Skeletal muscle tissue (tissue), 4 donors: ENCODE measurements around the gene WSCD2. TPM values are rescaled to one million over a fixed set of nuclear protein-coding genes. Genes with fewer than 3 reads are reported as not detected.

Source experiments
- H3K27ac ChIP-seq: one replicate; pipeline ENCODE4 v1.7.0; 2013; ENCODE audit warnings: mild to moderate bottlenecking, low read depth, low read length, inconsistent platforms
- H3K27me3 ChIP-seq, 3 donors: one replicate each; pipeline ENCODE4 v1.7.0; 2013; ENCODE audit warnings: low read length in 3 of 3; ENCODE audit not compliant: control insufficient read depth in 3 of 3, insufficient read depth in 3 of 3
- H3K36me3 ChIP-seq, 3 donors: one replicate each; pipeline ENCODE4 v1.7.0; 2013; ENCODE audit warnings: low read length in 3 of 3; ENCODE audit not compliant: control insufficient read depth in 3 of 3, insufficient read depth in 3 of 3
- H3K4me1 ChIP-seq, 3 donors: one replicate each; pipeline ENCODE4 v1.7.0; 2013; ENCODE audit warnings: low read length in 3 of 3, mild to moderate bottlenecking in 3 of 3; ENCODE audit not compliant: control insufficient read depth in 3 of 3, insufficient read depth in 3 of 3
- H3K4me3 ChIP-seq, 3 donors: one replicate each; pipeline ENCODE4 v1.7.0; 2013; ENCODE audit warnings: low read length in 3 of 3
- H3K9ac ChIP-seq, 3 donors: one replicate each; pipeline ENCODE4 v1.7.0; 2013; ENCODE audit warnings: low read length in 3 of 3, mild to moderate bottlenecking in 3 of 3, moderate library complexity in 2 of 3, low read depth in 1 of 3
- H3K9me3 ChIP-seq, 3 donors: one replicate each; pipeline ENCODE4 v1.7.0; 2013; ENCODE audit warnings: low read length in 3 of 3; ENCODE audit not compliant: control insufficient read depth in 3 of 3
- total RNA-seq: library from RNA; depleted of rRNA; stranded (reverse); fragments of >200 nt; gene quantifications from one replicate; pipeline ENCODE4 v1.2.3, GENCODE V29; 2014
- donor health status: Osteomylitis.

Gene WSCD2
- total RNA-seq, 1 donor from 2014 or later = 5.7 TPM

DNA sequence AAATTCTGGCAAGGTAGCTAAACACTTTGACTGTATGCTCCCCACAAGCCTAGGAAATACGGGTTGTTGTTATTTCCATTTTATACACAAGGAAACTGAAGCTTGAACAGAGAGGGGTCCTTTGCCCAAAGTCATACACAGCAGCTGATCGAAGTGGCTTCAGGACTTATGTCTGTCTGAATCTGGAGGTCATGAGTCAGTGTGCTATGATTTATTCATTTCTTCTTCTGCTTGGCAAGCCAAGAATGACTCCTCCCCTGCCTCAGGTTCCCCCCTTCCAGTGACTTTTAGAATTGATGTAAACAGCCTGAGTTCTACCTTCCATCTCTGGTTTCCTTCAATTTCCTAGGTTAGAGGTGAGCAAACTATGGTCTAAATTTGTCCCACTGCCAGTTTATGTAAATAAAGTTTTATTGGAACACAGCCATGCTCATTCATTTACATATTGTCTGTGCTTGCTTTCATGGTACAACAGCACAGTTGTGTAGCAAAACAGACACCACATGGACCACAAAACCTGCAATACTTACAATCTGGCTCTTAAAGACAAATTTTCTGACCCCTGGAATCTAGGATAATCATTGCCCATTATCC, 34.9 kb upstream of the WSCD2 start:
- no peak overlapping the region for H3K4me3 ChIP-seq
- no peak overlapping the region for H3K9ac ChIP-seq
- peaks cover 0 to 12% (median 4%) of the 10 kb centered on the region in 3 donors for H3K27me3 ChIP-seq
- H3K9me3 ChIP-seq = no peaks in the 10 kb centered on the region
- no peaks in the 10 kb centered on the region for H3K4me1 ChIP-seq
- no peak overlapping the region for H3K27ac ChIP-seq
- no peaks in the 10 kb centered on the region for H3K36me3 ChIP-seq

DNA sequence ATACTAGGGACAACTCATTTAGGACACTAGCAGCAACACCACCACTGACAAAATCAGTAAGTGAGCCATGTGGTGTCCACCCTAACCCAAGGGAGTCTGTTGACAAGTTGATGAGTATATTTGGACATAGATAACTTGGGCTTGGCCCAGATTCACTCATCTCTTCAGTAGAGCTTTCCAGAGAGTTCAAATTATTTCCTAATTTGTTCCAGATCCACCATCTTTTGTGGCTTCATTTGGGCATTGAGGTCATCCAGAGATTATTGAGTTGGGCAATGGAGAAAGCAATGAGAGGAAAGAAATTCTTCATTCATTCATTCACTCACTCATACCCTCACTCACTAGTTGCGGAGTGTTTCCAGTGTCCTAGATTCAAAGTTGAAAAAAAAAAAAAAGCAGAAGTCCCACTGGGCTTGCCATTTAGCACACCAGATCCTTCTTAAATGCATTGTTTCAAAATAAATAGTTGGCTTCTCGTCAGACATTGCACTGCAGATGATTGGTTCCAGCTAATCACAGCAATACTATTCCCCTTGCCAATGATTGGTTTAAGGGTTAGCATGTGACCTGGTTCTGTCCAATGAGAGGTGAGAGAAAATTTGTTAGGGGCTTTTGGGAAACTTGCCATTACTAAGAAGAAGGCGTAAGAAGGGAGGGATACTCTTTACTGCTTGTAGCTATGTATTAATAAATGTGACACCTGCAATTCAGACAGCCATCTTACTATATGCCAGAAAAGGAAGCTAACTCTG, 31.8 kb upstream of the WSCD2 start:
- no peak overlapping the region for H3K4me3 ChIP-seq
- no peak overlapping the region for H3K9ac ChIP-seq
- H3K36me3 ChIP-seq = no peaks in the 10 kb centered on the region
- no peak overlapping the region for H3K27ac ChIP-seq
- no peaks in the 10 kb centered on the region for H3K9me3 ChIP-seq
- H3K4me1 ChIP-seq = no peaks in the 10 kb centered on the region
- H3K27me3 ChIP-seq = peaks cover 0 to 9% (median 0%) of the 10 kb centered on the region in 3 donors

DNA sequence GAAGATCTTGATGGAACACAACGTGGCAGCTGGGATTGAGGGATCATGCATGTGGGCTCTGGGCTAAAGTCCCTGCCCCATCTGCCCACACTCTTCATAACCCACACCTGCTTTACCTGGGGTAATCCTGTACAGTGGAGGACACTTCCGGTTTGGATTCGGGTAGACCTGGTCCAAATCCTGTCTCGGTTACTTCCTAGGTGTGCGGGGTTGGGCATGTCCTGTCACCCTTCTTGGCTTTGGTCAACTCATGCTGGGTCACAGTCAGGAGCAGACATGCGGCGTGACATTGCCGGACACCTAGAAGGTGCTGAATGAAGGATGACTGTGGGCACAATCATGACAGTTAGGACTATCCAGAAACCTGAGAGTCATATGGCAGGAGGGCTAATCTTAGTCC, 30.7 kb upstream of the WSCD2 start:
- no peak overlapping the region for H3K9ac ChIP-seq
- H3K36me3 ChIP-seq = no peaks in the 10 kb centered on the region
- no peaks in the 10 kb centered on the region for H3K4me1 ChIP-seq
- H3K27me3 ChIP-seq = peaks cover 0 to 9% (median 0%) of the 10 kb centered on the region in 3 donors
- H3K27ac ChIP-seq = no peak overlapping the region
- H3K9me3 ChIP-seq = no peaks in the 10 kb centered on the region
- no peak overlapping the region for H3K4me3 ChIP-seq

DNA sequence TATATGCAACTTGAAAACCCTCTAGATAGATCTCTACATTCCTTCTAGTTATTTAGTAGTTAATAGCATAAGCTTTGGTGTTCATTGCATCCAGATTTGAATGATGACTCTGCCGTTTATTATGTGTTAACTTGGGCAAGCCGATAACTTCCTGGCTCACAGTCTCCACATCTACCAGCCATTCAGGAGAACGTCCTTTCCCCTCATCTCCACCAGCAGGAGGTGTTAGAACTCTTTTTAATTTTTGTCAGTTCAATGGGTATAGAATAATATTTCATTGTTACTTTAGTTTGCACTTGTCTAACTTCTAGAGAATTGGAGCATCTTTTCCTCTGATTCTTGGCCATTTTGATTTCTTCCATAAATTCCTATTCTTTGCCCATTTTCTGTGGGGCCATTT, 30.0 kb upstream of the WSCD2 start:
- H3K36me3 ChIP-seq = no peaks in the 10 kb centered on the region
- H3K9ac ChIP-seq = no peak overlapping the region
- no peak overlapping the region for H3K4me3 ChIP-seq
- no peaks in the 10 kb centered on the region for H3K4me1 ChIP-seq
- H3K9me3 ChIP-seq = no peaks in the 10 kb centered on the region
- no peak overlapping the region for H3K27ac ChIP-seq
- H3K27me3 ChIP-seq = peaks cover 0 to 6% (median 0%) of the 10 kb centered on the region in 3 donors

DNA sequence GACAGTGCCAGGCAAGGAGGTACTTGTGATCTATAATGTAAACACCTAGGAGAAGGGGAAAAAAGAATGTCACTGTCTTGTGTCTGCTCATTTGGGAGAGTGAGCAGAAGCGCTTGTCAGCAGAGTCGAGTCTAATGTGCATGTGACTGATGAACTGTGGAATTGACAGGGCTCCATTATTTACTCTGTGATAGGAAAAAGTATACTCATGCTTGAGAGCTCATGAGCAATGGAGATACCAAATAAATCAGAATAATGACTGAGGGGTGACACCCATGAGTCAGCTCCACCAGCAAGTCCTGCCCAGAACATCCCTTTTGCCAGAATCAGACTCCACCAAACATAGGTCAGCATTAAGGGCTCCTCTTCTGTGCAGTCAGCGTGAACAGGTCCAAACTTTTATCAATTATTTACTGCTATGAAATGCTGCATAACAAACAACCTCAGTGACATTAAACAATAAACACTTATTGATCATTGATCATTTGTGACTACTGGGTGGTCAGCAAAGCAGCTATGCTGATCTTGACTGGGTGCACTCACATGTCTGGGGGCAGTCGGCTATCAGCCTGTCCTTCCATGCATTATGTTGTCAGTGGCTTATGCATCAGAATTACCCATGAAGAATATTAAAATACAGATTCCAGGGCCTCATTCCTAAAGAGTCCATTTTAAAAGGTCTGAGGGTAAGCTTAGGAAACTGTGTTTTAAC, 29.2 kb upstream of the WSCD2 start:
- Histone ChIP-seq H3K4me3 (no peak overlapping the region), H3K4me1 (no peaks in the 10 kb centered on the region), H3K27me3 (peaks cover 0 to 5% (median 0%) of the 10 kb centered on the region in 3 donors), H3K36me3 (no peaks in the 10 kb centered on the region), H3K27ac (no peak overlapping the region), H3K9ac (no peak overlapping the region), H3K9me3 (peaks cover 0 to 3% (median 0%) of the 10 kb centered on the region in 3 donors)

DNA sequence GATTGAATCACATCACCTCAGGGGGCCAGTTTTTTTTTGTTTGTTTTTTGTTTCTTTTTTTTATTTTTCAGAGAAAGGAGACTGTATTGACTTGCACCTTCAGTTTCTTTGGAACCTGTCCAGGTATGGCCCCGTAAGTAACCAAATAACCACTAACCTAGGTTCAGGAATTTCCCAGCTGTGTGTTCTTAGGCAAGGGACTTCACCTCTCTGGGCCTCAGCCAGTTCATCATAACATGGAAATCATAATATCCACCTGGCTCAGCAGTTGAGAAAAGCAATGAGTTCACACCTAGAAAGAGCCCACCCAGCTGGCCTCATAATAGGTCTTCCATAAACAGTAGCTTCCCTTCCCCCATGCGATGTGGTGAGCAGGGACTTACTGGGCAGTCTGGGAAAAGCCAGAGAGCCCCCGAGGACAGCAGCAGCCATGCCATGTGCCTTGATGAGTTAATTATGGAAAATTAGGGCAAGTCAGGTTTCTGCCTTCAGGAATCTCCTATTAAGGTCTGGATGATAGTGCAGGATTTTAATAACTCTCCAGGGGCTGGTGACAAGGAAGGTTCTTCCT, 27.4 kb upstream of the WSCD2 start:
- Histone ChIP-seq H3K27me3 (peaks cover 0 to 5% (median 0%) of the 10 kb centered on the region in 3 donors), H3K4me1 (no peaks in the 10 kb centered on the region), H3K9me3 (peaks cover 0 to 3% (median 0%) of the 10 kb centered on the region in 3 donors), H3K27ac (no peak overlapping the region), H3K9ac (no peak overlapping the region), H3K36me3 (no peaks in the 10 kb centered on the region), H3K4me3 (no peak overlapping the region)

DNA sequence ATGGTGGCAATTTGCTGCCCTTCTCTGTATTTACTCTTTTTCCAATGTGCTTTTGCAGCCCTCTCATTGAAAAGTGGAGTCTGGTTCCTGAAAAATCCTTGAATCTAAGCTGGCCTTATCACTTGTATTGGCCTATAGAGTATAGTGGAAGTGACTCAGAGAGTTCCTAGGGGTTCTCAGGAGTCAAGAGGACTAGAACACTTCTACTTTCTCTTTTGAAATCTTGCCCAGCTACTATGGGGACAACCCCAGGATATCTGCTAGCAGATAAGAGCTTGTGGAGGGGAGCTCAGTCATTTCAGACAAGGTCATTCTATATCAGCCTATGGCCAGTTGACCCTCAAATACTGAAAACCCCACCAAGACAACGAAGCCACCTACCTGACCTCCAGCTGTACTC, 26.7 kb upstream of the WSCD2 start:
- Histone ChIP-seq H3K9ac (no peak overlapping the region), H3K9me3 (peaks cover 0 to 3% (median 0%) of the 10 kb centered on the region in 3 donors), H3K27me3 (peaks cover 0 to 5% (median 0%) of the 10 kb centered on the region in 3 donors)

DNA sequence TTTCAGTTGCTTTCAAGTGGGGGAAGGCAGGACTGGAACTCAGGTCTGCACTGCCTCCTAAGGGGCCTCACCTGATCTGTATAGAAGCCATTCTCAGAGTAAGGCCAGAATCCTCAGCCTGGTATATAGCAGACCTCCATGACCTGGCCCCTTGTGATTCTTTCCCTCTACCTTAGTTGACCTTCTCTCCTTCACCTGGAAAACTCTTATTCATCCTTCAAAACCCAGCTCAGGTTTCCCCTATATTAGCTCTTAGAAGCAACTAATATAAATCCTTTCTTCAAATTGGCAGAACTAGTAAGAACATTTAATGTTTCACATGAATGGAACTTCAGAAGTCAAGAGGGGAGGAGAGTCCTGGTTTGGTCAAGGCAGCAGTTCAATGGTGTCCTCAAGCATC, 26.0 kb upstream of the WSCD2 start:
- no peak overlapping the region for H3K4me3 ChIP-seq
- H3K9me3 ChIP-seq = peaks cover 0 to 3% (median 0%) of the 10 kb centered on the region in 3 donors
- H3K9ac ChIP-seq = no peak overlapping the region
- H3K27ac ChIP-seq = no peak overlapping the region
- H3K27me3 ChIP-seq = peaks cover 0 to 5% (median 0%) of the 10 kb centered on the region in 3 donors
- H3K4me1 ChIP-seq = no peaks in the 10 kb centered on the region
- no peaks in the 10 kb centered on the region for H3K36me3 ChIP-seq

More for the DNA sequence above, 26.7 kb upstream of the WSCD2 start:
- Histone ChIP-seq H3K4me1 (no peaks in the 10 kb centered on the region), H3K4me3 (no peak overlapping the region), H3K36me3 (no peaks in the 10 kb centered on the region), H3K27ac (no peak overlapping the region)

DNA sequence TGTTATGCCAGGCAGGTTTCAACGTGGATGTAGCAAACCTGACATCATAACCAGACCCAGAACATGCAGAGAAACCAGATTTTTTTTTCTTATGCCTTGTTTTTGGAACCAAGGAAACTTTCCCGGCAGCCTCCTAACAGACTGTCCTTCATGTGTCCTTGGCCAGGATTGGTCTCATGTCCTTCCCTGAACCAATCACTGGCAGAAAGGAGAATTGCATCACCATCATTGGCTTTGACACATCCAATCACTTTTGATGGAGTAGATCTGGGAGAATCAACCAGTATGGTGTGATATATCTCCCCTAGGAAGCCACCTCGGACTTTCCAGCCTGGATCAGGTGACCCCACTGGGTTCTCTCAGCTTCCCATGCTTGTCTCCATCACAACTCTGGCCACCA, 25.6 kb upstream of the WSCD2 start:
- peaks cover 0 to 3% (median 0%) of the 10 kb centered on the region in 3 donors for H3K9me3 ChIP-seq
- no peaks in the 10 kb centered on the region for H3K36me3 ChIP-seq
- no peak overlapping the region for H3K27ac ChIP-seq
- H3K27me3 ChIP-seq = peaks cover 0 to under 1% (median 0%) of the 10 kb centered on the region in 3 donors
- H3K4me1 ChIP-seq = no peaks in the 10 kb centered on the region
- no peak overlapping the region for H3K4me3 ChIP-seq
- no peak overlapping the region for H3K9ac ChIP-seq
